Measurements from ENCODE around the gene LONP1. TPM values are rescaled to one million over a fixed set of nuclear protein-coding genes. Genes with fewer than 3 reads are reported as not detected.
"Not testable (repeated sequence)": the region's sequence is repeated elsewhere in the genome, so short reads cannot be mapped to it uniquely, and the experiment has no call there.

Gene LONP1
- polyA plus RNA-seq, 1 of the 3 experiments (the other 2 are of a cell fraction): 111 TPM

DNA sequence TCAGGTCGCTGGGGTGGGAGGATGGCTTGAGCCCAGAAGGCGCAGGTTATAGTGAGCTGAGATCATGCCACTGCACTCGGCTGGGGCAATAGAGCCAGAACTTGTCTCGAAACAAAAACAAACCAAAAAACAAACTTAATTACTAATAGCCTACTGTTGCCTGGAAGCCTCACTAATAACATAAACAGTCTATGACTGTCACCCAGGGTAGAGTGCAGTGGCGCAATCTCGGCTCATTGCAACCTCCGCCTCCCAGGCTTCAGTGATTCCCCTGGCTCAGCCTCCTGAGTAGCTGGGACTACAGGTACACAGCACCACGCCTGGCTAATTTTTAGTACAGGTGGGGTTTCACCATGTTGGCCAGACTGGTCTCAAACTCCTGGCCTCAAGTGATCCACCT lies 18.5 kb upstream of the LONP1 start:
- TF ChIP-seq ELF1 (IDR thresholded peaks at IDR 0.05): no peak
- H3K9me2 ChIP-seq: no peaks in the 10 kb centered on the region
- H3K4me1 ChIP-seq (ENCODE audit: control insufficient read depth in 1 of 2, insufficient read depth in 2 of 2, low read depth in 1 of 2, low read length in 1 of 2): no peaks in the 10 kb centered on the region
- no peaks in the 10 kb centered on the region for H3K36me3 ChIP-seq (replicated peaks in 1 of 2; ENCODE audit: control insufficient read depth in 1 of 2, insufficient read depth in 2 of 2, low read length in 1 of 2)
- no peaks in the 10 kb centered on the region for H3K79me2 ChIP-seq (ENCODE audit: insufficient read depth)
- H3F3A ChIP-seq (replicated peaks; ENCODE audit: insufficient read depth): no peaks in the 10 kb centered on the region
- CTCF ChIA-PET: no interaction called here
- POLR2A ChIA-PET: interaction anchor here (1.0 kb wide), 1 partner anchor 48 kb away, joined by 3 read pairs; the partner anchor contains the start of gene RPL36
- no peak overlapping the region for H3K27ac ChIP-seq (ENCODE audit: low read depth in 2 of 2, low read length in 1 of 2)
- no peak for DNase-seq
- H3K9ac ChIP-seq: no peak overlapping the region
- H2AFZ ChIP-seq (ENCODE audit: low read depth): no peak overlapping the region
- no peak overlapping the region for H3K4me2 ChIP-seq
- H3K4me3 ChIP-seq (ENCODE audit: low read depth in 2 of 2, low read length in 1 of 2): no peak overlapping the region
- H3K9me3 ChIP-seq: no peaks in the 10 kb centered on the region
- H3K27me3 ChIP-seq (ENCODE audit: insufficient read depth): peaks cover 7% of the 10 kb centered on the region; the same call in 1 of the 2 replicates
- no peaks in the 10 kb centered on the region for H4K20me1 ChIP-seq (ENCODE audit: insufficient read depth)
- 61% methylated on average over 7 of the region's 8 CpGs for WGBS (ENCODE audit: low lambda C conversion rate)

DNA sequence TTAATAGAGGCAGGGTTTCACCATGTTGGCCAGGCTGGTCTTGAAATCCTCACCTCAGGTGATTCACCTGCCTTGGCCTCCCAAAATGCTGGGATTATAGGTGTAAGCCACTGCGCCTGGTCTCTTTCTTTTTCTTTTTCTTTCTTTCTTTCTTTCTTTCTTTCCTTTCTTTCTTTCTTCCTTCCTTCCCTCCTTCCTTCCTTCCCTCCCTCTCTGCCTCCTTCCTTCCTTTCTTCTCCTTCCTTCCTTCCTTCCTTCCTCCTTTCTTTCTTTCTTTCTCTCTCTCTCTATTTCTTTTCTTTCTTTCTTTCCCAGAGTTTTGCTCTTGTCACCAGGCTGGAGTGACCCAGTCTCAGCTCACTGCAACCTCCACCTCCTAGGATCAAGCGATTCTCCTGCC lies 13.2 kb upstream of the LONP1 start:
- H3K27me3 ChIP-seq (ENCODE audit: insufficient read depth); H3F3A ChIP-seq (replicated peaks; ENCODE audit: insufficient read depth); H3K36me3 ChIP-seq (replicated peaks in 1 of 2; ENCODE audit: control insufficient read depth in 1 of 2, insufficient read depth in 2 of 2, low read length in 1 of 2); H4K20me1 ChIP-seq (ENCODE audit: insufficient read depth); H3K4me3 ChIP-seq (ENCODE audit: low read depth in 2 of 2, low read length in 1 of 2); H3K4me2 ChIP-seq; H3K9me2 ChIP-seq; H3K9ac ChIP-seq; H3K27ac ChIP-seq (ENCODE audit: low read depth in 2 of 2, low read length in 1 of 2); H3K79me2 ChIP-seq (ENCODE audit: insufficient read depth); DNase-seq; H3K9me3 ChIP-seq; CTCF ChIA-PET; H2AFZ ChIP-seq (ENCODE audit: low read depth); H3K4me1 ChIP-seq (ENCODE audit: control insufficient read depth in 1 of 2, insufficient read depth in 2 of 2, low read depth in 1 of 2, low read length in 1 of 2): not testable (repeated sequence)
- 61% methylated on average over 2 of the region's 2 CpGs for WGBS (ENCODE audit: low lambda C conversion rate)
- POLR2A ChIA-PET: interaction anchor here (0.6 kb wide), 1 partner anchor 219 kb away, joined by 4 read pairs; no protein-coding TSS in a partner anchor

DNA sequence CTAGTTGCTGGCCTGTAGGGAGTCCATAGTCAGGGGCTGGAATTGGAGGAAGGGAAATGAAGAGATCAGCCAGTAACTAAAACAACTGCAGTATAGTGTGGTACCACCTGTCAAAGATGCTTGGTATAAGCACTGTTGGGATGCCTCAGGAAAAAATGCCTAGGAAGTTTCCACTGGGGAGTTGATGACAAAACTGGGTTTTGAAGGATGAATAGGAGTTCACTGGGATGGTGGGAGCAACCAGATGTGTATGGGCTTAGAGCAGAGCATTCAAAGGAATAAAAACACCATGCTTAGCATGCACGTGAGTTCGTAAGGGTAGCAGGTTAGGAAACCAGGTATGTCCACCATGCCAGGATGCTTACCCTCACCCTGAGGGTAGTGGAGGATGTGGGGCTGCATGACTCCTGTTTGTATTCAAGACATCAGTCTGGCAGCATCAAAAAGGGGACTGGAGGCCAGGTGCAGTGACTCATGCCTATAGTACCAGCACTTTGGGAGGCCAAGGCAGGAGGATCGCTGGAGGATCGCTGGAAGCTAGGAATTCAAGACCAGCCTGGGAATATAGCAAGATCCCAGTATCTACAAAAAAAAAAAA lies 7.6 kb upstream of the LONP1 start:
- CTCF ChIA-PET: interaction anchor here (0.6 kb wide), 1 partner anchor 29 kb away, joined by 4 read pairs; no protein-coding TSS in a partner anchor
- POLR2A ChIA-PET: no interaction called here
- H3K27me3 ChIP-seq (ENCODE audit: insufficient read depth): no peaks in the 10 kb centered on the region; the same call in none of the 2 replicates
- no peak for DNase-seq
- no peaks in the 10 kb centered on the region for H3K9me2 ChIP-seq
- no peaks in the 10 kb centered on the region for H3K36me3 ChIP-seq (replicated peaks in 1 of 2; ENCODE audit: control insufficient read depth in 1 of 2, insufficient read depth in 2 of 2, low read length in 1 of 2)
- no peaks in the 10 kb centered on the region for H4K20me1 ChIP-seq (ENCODE audit: insufficient read depth)
- H3K9ac ChIP-seq: no peak overlapping the region
- H2AFZ ChIP-seq (ENCODE audit: low read depth): no peak overlapping the region
- H3K79me2 ChIP-seq (ENCODE audit: insufficient read depth): no peaks in the 10 kb centered on the region
- no peaks in the 10 kb centered on the region for H3K9me3 ChIP-seq
- no peaks in the 10 kb centered on the region for H3K4me1 ChIP-seq (ENCODE audit: control insufficient read depth in 1 of 2, insufficient read depth in 2 of 2, low read depth in 1 of 2, low read length in 1 of 2)
- no peak overlapping the region for H3K27ac ChIP-seq (ENCODE audit: low read depth in 2 of 2, low read length in 1 of 2)
- WGBS (ENCODE audit: low lambda C conversion rate): 50% methylated on average over 4 of the region's 4 CpGs
- H3K4me3 ChIP-seq (ENCODE audit: low read depth in 2 of 2, low read length in 1 of 2): no peak overlapping the region
- peaks cover 3% of the 10 kb centered on the region for H3F3A ChIP-seq (replicated peaks; ENCODE audit: insufficient read depth)
- H3K4me2 ChIP-seq: no peak overlapping the region
- TF ChIP-seq TEAD4 (IDR thresholded peaks at IDR 0.05; ENCODE audit: borderline replicate concordance, insufficient read depth): no peak
- no peak for TF ChIP-seq ZBTB33 (IDR thresholded peaks at IDR 0.05; ENCODE audit: borderline replicate concordance, low read depth)
- no peak for TF ChIP-seq PBX3 (IDR thresholded peaks at IDR 0.05)
